Keratinocyte (primary cell): ENCODE data around the gene CBX2. TPM values are rescaled to one million over a fixed set of nuclear protein-coding genes. Genes with fewer than 3 reads are reported as not detected.

Experiments
- DNase-seq: peaks from one replicate; pipeline ENCODE4 v3.0.0-alpha.2; 2011; ENCODE audit warnings: low read depth, missing footprints, low spot score
- FAIRE-seq: peaks from 2 replicates; lab custom pipeline; 2011; peaks lifted over from hg19 to GRCh38; lab: Jason Lieb, UNC
- H2AFZ ChIP-seq: 2 replicates; pipeline ENCODE4 v1.6.0; 2012; ENCODE audit warnings: low read length, control low read depth, inconsistent platforms; ENCODE audit not compliant: control insufficient read depth
- H3K27ac ChIP-seq: 2 replicates; pipeline ENCODE4 v1.5.1; 2011; ENCODE audit warnings: low read length; ENCODE audit not compliant: control insufficient read depth, insufficient read depth
- H3K27me3 ChIP-seq: 3 replicates; pipeline ENCODE4 v1.6.0; 2011; ENCODE audit warnings: low read length; ENCODE audit not compliant: control insufficient read depth, insufficient read depth; ENCODE audit errors: extremely low read depth
- H3K36me3 ChIP-seq, 2 experiments: 2 replicates in 1 of 2; 3 replicates in 1 of 2; pipeline ENCODE4 v1.5.1; 2011; ENCODE audit warnings: low read length in 2 of 2, mild to moderate bottlenecking in 1 of 2; ENCODE audit not compliant: control insufficient read depth in 2 of 2, insufficient read depth in 2 of 2; ENCODE audit errors: extremely low read depth in 1 of 2
- H3K4me1 ChIP-seq: 3 replicates; pipeline ENCODE4 v1.5.1; 2011; ENCODE audit warnings: low read length; ENCODE audit not compliant: control insufficient read depth, insufficient read depth; ENCODE audit errors: extremely low read depth
- H3K4me2 ChIP-seq: 3 replicates; pipeline ENCODE4 v1.6.0; 2011; ENCODE audit warnings: low read depth, low read length; ENCODE audit not compliant: control insufficient read depth, insufficient read depth; ENCODE audit errors: extremely low read depth
- H3K4me3 ChIP-seq, 3 experiments: fragments of 200-600 bp in 1 of 3; sonication (generic) in 1 of 3; 2 replicates in 2 of 3; 3 replicates in 1 of 3; pipeline ENCODE4 v1.5.1; 2011 to 2016; ENCODE audit warnings: low read length in 3 of 3, mild to moderate bottlenecking in 3 of 3, control low read depth in 2 of 3, inconsistent platforms in 1 of 3, low read depth in 1 of 3, mixed read lengths in 1 of 3, mixed run types in 1 of 3, moderate library complexity in 1 of 3; ENCODE audit not compliant: control insufficient read depth in 2 of 3, insufficient read depth in 2 of 3; ENCODE audit errors: extremely low read depth in 1 of 3
- H3K79me2 ChIP-seq: 2 replicates; pipeline ENCODE4 v1.6.0; 2012; ENCODE audit warnings: low read length; ENCODE audit not compliant: control insufficient read depth, insufficient read depth
- H3K9ac ChIP-seq: 3 replicates; pipeline ENCODE4 v1.6.0; 2011; ENCODE audit warnings: low read length; ENCODE audit not compliant: control insufficient read depth, insufficient read depth; ENCODE audit errors: extremely low read depth
- H3K9me1 ChIP-seq: 3 replicates; pipeline ENCODE4 v1.6.0; 2011; ENCODE audit warnings: low read length; ENCODE audit not compliant: control insufficient read depth, insufficient read depth; ENCODE audit errors: extremely low read depth
- H3K9me3 ChIP-seq: 2 replicates; pipeline ENCODE4 v1.5.1; 2012; ENCODE audit warnings: low read depth, low read length; ENCODE audit not compliant: control insufficient read depth
- H4K20me1 ChIP-seq: 3 replicates; pipeline ENCODE4 v1.6.0; 2011; ENCODE audit warnings: low read length; ENCODE audit not compliant: control insufficient read depth, insufficient read depth; ENCODE audit errors: extremely low read depth
- CTCF ChIP-seq, 3 experiments: IDR thresholded peaks in 1 of 3; conservative IDR thresholded peaks in 1 of 3; optimal IDR thresholded peaks in 1 of 3; 2 replicates in 2 of 3; 3 replicates in 1 of 3; pipeline versions ENCODE3 to v1.5.1; 2011; ENCODE audit warnings: low read length in 3 of 3, mild to moderate bottlenecking in 3 of 3, moderate library complexity in 2 of 3, control low read depth in 1 of 3, inconsistent platforms in 1 of 3; ENCODE audit not compliant: insufficient read depth in 2 of 3; ENCODE audit errors: extremely low read depth in 1 of 3
- EZH2 ChIP-seq: IDR thresholded peaks from one replicate; pipeline ENCODE4 v1.6.1; 2012; ENCODE audit warnings: inconsistent platforms, mild to moderate bottlenecking, low read length, moderate library complexity
- dilution Hi-C: fragments of 300-500 bp; cut with MboI; formaldehyde crosslinking; loops from one replicate; pipeline ENCODE4 v1.7.0; 2020; ENCODE audit warnings: low sequenced_read_pairs; ENCODE audit not compliant: extremely low pct_ligation_motif_present
- polyA plus RNA-seq, 5 experiments: library from polyadenylated mRNA; depleted of rRNA in 3 of 5; stranded (reverse) in 3 of 5; stranded (forward) in 1 of 5; unstranded in 1 of 5; fragments of >200 nt; gene quantifications; 1 replicate in 1 of 5; 2 replicates in 3 of 5; 3 replicates in 1 of 5; pipeline versions ENCODE4 v1.2.1 to v1.2.3, GENCODE V29; 2011 to 2012; ENCODE audit warnings: missing spikeins in 2 of 5, low read depth in 1 of 5, low replicate concordance in 1 of 5

CBX2 gene
- polyA plus RNA-seq, 1 donor (not counting 4 experiments of a cell fraction or from before 2014, with no cell fraction given): 1.7 TPM

- Histone ChIP-seq H4K20me1 (peaks cover 3% of the 10 kb centered on the region), H3K27me3 (peaks cover 89% of the 10 kb centered on the region), H3K4me2 (peak overlapping the region; percentile 16), H3K9me3 (no peaks in the 10 kb centered on the region), H3K4me3 (peak overlapping the region in 1 of 3 experiments; percentile 12), H2AFZ (no peak overlapping the region), H3K9me1 (no peaks in the 10 kb centered on the region), H3K4me1 (peaks cover 5% of the 10 kb centered on the region), H3K9ac (no peak overlapping the region), H3K79me2 (no peaks in the 10 kb centered on the region), H3K36me3 (no peaks in the 10 kb centered on the region), H3K27ac (no peak overlapping the region)
- TF ChIP-seq EZH2 (no peak), CTCF (optimal IDR thresholded peaks at IDR 0.05 in 1 of 3, IDR thresholded peaks at IDR 0.05 in 1 of 3, conservative IDR thresholded peaks at IDR 0.05 in 1 of 3; ENCODE audit: extremely low read depth in 1 of 3, insufficient read depth in 2 of 3, low read length in 3 of 3) (no peak)
- FAIRE-seq (no peak), DNase-seq (no peak)
- dilution Hi-C loops: no loop called here
Observed at GRCh38 chr17:79810130-79811010, 32.4 kb downstream of the CBX2 start.

DNA sequence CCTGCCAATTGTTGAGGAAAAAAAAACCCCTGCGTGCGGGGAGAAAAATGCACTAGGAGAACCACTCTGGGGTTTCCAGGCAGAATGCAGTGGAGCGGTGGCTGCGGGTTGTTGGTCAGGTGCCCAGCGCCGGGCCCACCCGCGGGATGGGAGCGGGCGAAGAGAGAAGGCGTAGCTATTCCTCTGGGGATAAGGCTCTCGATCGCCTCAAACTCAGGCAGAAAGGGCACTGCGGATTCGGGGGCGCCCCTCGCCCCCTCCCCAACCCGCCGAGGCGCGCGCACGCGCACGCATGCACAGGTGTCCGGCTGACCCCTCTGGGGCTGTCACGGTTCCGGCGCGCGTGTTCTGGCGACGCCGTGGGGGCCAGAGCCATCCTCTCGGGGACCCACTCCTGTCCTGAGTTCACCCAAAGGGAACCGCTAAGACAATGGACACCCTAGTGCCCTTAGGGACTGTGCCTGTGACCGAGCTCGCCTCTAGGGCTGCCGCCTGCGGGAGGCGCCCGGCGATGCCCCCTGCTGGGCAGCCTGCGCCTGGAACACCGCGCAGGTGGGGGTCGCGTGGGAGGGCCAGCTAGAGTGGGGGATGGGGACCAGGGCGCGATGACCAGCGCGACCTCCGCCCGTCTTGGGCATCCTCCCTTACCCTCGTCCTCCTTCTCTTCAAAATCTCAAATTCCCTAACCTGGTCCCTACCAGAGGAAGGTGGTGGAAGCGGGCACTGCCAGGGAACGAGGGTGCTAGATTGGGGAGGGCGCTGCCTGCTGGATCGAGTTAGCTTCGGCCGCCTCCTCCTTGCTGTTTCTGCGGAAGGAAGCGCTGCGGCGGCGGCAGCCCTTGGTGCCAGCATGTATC lies 33.3 kb downstream of the CBX2 start:
- Histone ChIP-seq H3K79me2 (no peaks in the 10 kb centered on the region), H3K4me2 (peak overlapping the region; percentile 7), H3K36me3 (no peaks in the 10 kb centered on the region), H3K4me1 (peaks cover 5% of the 10 kb centered on the region), H3K4me3 (peak overlapping the region in 1 of 3 experiments; percentile 7), H4K20me1 (peaks cover 3% of the 10 kb centered on the region), H3K27ac (no peak overlapping the region), H3K9ac (no peak overlapping the region), H3K27me3 (peaks cover 89% of the 10 kb centered on the region), H3K9me1 (no peaks in the 10 kb centered on the region), H2AFZ (no peak overlapping the region), H3K9me3 (no peaks in the 10 kb centered on the region)
- FAIRE-seq: no peak
- no peak for DNase-seq
- dilution Hi-C loops: no loop called here
- no peak for TF ChIP-seq EZH2
- TF ChIP-seq CTCF (optimal IDR thresholded peaks at IDR 0.05 in 1 of 3, IDR thresholded peaks at IDR 0.05 in 1 of 3, conservative IDR thresholded peaks at IDR 0.05 in 1 of 3; ENCODE audit: extremely low read depth in 1 of 3, insufficient read depth in 2 of 3, low read length in 3 of 3): peak in 2 of 3 experiments; percentile 48 to 56
